CD4-positive, alpha-beta T cell treated with Interleukin-15 for 1 hour (primary cell): Measurements from ENCODE around the gene SAE1.

Source experiments
- DNase-seq: peaks from one replicate; pipeline ENCODE4 v3.0.0-alpha.2; 2020

SAE1 gene

DNA sequence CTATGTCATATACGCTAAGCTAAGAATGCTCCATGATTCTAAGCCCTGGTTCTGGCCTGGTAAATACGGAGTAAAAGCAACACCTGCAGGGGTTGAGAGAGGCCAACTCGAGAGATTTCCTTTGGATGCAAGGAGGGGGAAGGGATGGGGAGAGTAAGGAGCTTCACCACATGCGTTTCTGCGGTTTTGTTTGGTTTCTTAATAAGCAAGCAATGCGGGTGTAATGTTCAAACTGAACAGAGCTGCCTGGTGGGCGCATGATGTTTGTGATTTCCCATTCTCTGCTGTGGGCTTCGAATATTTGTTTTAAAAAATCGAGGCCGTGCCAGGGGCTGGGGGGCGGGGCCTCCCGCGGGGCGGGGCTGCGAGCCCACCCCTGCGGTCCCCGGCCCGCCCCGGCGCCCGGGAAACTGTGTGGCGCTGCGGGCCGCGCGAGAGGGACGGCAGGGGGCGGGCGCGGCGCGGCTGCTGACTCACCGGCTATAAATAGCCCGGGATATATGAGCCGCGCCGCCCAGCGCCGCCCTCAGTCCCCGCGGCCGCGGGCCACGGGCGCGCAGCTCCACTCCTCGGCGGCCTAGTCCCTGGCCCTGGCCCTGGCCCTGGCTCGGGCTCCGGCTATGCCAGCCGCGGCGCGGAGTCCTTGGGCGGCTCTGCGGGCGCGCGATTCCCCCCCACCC is 95.3 kb downstream of the SAE1 start:
- DNase-seq = peak; percentile 90

DNA sequence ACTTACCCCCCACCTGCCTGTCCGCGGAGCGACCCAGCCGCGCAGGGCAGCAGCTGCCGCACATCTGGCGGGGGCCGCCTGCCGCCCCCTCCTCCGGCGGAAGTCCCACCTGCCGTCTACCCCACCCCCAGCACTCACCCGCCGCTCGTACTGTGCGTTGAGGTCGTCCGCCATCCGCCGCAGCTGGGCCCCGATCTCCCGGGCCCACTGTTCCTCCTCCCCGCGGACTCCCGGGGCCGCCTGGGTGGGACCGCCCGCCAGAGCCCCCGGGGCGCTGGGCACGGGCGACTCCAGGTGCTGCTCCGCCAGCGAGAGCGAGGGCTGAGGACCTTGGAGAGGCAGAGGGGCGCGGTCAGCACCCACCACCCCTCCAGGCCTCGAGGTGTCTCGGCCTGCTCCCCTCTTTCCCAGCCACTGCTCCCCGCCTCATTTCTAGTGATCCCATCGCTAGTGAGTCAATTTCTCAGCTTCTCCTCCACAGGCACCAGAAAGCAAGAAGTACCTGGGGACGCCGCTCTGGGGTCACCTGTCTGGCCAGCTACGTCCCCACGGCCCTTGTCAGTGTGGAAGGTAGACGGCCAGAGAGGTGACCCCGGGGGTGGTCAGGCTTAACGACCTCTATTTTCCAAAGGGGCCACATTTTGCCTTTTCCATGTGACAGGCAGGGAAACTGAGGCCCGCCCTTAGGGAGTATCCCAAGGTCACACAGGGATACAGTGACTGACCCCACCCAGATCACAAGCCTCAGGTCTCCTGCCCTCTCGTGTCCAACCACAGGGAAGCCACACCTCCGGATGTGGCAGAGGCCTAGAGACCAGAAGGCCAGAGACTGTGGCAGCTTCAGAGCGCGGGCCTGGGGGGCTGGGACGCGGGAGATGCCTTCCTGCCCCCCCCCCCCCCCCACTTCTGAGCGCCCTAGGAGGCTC is 96.1 kb downstream of the SAE1 start:
- DNase-seq = peak; percentile 84

DNA sequence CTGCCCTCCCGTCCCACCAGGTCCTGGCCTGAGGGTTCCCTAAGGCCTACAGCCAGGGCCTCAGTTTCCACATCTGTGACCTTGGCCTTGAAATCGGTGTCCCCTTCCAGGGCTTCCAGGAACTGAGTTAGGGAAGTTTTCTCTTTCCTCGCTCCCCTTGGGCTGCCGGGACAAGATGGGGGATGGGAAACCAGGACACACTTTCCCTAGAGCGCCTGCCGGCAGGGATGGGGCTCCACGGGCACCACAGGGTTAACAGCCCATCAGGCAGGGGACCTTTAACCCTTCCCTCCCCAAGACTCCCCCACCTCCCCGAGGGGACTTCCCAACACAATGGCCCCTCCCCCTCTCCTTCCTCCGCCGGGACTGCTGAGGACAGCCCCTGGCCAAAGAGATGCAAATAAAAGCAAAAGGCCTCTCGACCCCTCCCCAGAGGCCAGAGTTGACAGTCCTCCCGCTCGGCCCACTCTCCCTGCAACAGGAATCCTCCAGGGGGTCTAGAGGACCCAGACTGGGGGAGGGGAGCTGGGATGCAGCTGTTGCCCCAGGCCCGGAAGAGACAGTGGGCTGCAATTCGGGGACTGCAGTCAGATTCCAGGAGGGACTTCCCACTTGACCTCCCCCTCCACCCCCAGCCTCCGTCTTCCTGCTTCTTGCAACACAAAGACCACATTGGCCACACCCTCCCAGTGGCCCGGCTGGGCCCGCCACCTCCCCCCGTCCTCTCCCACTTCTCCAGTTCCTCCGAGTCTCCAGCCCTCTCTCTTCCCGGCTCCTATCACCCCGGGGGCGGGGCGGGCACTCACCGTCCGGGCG is 96.9 kb downstream of the SAE1 start:
- DNase-seq = peak; percentile 74

DNA sequence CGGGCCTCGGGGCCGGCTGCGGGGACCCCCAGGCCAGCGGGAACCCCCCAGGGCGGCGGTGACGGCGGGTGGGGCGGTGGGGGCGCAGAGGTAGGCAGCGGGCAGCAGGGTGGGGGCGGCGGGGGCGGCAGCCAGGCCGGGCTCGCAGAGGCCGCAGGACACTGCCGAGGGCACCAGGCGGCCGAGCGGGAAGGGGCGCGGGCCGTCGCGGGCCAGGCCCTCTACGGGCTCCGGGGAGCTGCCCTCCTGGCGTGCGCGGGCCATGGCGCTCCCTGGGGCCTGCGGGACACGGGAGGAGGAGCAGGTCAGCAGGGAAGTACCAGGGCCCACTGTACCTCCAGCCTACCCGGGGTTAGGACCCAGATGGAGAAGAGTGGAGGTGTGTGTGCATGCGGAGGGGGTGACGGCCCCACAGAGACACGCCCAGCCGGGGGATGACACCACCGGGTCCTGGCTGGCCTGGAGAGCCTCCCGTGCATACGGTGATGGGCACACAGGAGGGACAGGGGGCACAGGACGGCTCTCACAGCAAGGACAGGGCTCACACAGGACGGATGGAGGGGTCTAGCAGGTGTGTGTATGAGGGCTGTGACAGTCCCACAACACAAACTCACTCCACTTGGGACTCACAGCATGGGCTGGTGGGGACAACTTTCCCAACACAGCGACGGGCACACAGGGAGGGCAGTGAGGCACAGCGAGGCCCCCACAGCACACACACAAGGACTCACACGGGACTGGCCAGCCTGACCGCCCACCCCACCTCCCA is 97.7 kb downstream of the SAE1 start:
- DNase-seq = peak; percentile 56

DNA sequence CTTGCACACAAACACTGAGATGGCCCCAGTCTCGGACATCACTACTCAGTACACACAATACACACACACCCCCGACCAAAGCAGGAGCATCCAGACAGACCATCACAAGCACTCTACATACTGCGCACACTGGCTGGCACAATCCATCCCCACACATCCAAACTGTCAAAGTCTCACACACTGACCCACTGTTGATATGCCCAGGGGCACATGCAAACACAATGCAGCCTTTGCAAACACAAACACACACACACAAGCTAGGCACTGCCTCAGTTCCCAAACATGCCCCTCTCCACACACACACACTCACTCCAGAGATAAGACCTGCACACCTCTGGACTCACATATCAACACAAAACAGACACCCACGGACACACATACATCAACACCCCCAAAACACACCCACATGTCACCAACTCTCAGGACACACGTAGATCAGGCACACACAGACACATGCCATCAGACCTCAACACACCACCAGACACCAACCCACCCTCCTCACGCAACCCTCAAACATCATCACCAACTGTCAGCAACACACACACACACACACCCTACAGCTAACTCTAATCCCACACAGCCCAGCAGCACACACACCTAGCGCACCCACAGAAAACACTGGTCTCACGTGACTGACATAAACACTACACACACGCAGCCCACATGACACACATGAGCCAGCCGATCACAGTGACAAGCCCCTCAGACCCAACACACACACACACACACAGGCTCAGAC is 98.5 kb downstream of the SAE1 start:
- peak; percentile 66 for DNase-seq

DNA sequence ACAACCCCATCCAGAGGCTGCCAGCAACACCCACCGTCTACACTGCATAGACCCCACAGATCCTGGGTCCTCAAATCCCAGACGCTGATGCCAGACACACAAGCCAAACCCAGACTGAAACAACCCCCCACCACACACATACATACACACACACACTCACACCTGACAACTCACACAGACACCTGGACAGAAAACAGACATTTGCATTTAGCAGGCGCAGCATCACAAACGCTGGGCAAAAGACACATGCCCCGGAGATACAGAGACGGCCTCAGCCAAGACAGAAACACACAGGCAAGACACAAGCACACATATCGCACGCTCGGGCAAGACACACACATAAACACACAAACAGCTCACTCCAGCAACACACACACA is 99.0 kb downstream of the SAE1 start:
- DNase-seq = no peak

DNA sequence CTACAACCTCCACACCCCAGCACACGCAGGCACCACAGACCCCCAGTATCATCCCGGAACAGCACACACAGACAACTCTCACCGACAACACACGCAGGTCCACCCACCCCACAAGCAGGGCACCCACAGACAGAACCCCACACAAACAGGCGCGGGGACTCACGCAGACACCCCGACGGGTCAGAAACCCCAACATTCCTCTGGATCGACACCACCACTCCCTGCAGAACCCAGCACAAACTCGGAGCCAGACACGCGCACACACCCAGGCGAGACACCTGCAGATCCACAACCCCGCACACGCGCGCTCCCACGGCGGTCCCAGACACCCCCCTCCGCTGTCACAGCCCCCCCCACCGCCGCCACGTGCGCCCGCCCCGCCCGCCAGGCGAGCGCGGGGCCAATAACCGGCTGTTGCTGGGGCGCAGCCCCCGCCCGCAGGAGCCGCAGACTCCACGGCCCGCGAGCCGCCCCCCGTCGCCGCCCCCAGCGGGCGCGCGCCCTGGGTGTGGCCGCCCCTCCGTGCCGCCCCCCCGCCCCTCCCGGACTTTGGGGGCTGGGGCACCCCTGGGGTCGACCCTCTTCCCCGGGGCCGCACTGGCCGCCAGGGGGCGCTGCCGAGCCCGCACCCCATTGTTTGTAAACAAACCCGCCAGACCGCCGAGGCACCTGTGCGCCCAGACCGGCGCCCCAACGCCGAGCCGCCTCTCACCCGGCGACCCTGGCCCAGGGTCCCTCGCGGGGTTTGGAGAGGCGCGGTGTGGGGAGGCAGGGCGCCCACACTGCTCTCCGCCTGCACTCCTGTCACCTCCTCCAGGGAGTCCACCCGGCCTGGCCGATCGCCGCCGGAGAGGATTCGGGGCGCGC is 99.7 kb downstream of the SAE1 start:
- DNase-seq = peak; percentile 82

DNA sequence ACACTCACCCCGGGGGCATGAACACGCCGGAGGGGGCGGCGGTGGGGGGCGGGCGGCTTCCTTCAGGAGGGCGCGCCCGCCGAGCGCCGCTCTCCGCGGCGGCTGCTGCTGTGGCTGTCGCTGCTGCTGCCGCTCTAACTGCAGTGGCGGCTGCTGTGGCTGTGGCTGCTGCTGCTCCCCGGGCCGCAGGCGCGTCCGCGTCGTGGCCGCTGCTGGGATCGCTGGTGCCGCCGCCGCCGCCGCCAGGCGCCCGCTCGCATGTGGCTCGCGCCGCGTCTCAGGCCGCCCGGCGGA is 100.2 kb downstream of the SAE1 start, which contains the start of gene BBC3:
TSS of gene BBC3 (minus strand) at position 279 of the 294 bp plus-strand sequence. CDS start 2,768 bp downstream, outside the sequence.
- no peak for DNase-seq

DNA sequence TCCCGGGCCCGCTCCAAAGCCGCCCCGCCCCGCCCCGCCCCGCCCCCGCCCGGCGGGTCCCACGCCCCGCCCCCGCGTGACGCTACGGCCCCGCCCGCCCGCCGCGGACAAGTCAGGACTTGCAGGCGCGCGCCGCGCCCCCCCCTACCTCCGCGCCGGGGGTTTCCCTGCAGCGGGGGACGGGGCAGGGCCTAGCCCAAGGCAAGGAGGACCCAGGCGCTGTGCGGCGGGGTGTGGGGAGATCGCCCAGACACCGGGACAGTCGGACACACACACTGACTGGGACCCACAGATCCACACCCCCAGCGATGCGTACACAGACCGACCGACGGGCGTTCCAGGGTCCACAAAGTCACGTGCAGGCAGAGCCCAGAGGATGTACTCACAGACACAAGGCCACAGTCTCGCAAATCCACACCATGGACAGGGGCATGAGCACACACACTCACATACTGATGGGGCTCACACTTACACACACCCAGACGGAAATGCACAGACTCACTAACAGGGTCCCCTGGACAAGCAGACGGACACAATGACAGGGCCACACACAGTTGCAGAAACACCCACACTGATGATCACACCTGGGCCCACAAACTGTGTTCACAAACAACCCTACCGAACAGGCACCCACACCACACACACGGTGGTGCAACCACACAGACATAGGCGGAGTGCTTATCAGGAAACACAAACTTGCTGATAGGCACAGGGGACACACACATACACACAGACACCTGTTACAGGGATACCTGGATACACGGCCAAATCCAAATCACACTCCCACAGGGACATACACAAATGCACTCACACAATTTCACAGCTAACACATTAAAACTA is 100.8 kb downstream of the SAE1 start:
- peak; percentile 95 for DNase-seq

DNA sequence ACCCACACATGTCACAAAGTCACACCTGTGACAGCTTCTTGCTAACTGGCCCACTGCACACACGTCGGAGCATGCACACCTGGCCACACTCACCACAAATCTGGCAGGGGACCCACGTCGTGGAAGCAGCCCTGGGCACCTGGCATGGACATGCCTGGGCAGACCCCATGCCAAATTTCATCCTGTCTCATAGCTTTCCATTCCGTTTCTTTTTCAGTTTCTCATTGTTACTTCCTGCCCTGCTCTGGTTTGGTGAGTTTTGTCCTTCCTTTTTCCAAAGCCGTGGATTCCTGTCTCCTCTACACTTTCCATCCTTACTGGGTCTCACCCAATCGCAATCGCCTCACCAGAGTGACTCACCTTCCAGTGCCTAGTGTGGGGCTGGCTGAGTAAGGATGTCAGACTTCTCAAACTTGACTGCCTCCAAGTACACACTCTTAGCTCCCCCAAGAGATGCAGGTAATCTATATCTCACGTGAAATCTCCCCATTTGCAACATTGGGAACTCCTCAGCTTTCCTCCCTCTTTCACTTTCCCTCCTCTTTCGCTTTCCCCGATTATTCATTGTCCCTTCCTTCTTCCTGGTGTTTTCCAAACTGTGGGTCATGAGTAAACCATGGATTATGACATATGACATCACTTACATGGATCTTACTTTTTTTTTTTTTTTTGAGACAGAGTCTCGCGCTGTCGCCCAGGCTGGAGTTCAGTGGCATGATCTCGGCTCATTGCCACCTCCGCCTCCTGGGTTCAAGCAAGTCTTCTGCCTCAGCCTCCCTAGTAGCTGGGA is 102.0 kb downstream of the SAE1 start:
- DNase-seq = no peak

DNA sequence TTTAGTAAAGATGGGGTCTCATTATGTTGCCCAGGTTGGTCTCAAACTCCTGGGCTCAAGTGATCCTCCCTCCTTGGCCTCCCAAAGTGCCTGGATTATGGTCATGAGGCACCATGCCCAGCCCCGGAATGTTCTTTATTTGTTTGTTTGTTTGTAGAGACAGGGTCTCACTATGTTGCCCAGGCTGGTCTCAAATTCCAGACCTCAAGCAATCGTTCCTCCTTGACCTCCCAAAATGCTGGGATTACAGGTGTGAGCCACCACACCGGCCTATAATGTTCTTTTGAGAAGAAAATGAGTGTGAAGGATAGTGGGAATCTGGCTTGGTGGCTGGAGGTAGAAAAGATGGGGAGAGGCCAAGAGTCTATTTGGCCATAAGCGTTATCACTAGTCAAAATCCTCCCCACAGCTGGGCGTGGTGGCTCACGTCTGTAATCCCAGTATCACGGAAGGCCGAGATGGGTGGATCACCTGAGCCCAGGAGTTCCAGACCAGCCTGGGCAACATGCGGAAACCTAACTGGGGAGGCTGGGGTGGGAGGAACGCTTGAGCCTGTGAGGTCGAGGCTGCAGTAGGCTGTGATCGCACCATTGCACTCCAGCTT is 105.5 kb downstream of the SAE1 start:
- no peak for DNase-seq

DNA sequence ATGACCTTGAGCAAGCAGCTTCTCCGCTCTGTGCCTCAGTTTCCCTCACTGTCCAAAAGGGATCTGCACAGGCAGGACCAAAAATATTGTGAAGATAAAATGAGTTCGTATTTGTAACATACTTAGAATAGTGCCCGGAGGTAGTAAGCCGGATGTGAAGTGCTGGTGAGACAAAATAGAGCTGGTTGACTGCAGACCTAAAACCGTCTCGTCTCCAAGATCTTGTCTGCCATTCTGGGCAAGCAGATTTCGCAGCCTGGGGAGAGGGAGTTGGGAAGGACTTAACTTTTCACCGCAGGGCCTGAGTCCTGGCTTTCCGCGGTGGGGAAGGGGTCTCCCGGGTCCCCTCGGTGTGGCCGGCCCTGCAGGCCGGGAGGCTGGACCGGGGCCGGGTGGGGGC is 108.5 kb downstream of the SAE1 start:
- no peak for DNase-seq

DNA sequence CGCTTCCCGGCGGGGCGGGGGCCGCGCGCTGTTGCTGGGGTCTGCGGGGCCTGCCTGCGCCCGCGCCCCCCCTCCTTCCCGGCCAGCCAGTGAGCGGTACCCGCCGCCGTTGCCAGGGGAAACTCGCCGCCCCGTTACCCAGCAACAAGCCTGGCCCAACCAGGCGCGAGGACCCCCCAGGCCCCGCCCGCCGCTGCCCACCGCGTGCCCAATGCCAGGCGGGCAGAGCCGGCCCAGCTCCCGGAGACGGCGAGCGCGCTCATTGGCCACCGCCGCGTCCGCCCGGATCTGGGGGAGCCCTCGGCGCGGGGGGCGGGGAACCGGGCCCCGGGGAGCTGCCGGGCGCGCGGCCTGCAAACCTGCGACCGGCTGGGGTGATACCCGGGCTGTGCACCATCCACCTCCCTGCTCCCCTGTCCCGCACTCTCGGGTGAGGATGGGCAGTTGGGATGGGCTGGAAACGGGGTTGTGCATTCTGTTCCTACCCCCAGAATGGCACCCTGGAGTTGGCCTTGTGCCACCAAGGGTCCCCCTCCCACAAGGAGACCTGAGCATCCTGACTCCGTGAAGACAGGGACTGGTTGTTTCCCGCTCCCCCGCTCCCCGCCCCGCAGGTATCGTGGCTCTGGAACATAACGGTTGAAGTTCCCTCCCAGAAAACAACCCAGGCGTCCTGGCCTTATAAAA is 109.1 kb downstream of the SAE1 start:
- DNase-seq = peak; percentile 80

DNA sequence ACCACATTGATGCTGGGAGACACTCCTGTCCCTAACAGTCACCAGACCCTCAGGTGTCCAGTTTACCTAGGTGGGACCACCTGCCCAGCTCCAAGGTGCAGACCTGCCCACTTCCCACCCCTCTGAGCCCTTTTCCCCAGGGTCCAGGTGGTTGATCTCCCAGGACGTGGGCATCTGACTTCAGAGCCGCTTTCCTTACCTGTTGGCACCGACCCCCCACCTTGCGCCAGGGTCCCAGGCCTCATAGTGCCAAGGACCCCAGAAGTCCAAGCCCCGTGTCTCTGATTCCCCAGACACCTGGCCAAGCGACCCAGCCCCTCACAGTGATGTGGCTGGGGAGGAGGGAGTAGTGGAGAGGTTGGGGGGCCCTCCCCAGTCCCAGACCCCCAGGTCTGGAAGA is 109.9 kb downstream of the SAE1 start:
- DNase-seq = no peak

DNA sequence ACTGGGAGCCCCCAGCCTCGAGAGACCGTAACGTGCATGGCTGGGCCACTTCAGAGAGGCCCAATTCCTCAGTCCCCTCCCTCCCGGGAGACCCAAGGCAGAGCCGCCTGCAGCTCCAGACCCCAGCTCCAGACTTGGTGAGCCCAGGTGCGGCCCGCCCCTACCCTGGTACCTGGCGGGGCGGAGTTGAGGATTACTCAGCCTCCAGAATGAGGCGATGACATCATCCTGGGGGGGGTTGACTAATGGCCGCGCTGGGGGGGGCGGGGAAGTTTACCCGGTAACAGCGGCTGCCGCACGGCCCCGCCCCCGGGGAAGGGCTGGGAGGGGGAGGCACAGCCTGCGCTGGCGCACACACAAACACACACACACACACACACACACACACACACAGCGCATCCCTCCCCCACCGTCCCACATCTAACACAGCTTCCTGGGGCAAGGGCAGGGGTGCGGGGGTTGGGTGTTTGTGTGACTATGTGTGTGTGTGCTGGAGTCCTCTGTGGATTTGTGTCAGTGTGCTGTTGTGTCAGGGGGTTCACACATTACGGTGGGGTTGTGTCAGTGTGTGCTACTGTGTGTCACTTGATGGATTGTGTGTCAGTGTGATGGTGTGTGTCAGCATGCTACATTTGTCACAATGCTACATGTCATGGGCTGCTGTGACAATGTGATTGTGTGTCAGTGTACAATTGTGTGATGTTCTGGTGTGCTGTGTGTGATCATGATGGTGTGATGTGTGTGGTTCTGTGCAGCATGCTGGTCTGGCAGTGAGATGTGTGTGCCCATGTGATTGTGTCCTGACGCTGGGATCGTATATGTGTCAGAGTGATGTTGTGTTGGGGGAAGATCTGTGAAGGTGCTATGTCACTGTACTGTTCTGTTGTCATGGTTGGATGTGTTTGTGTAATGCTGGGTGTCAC is 110.6 kb downstream of the SAE1 start:
- peak; percentile 92 for DNase-seq

DNA sequence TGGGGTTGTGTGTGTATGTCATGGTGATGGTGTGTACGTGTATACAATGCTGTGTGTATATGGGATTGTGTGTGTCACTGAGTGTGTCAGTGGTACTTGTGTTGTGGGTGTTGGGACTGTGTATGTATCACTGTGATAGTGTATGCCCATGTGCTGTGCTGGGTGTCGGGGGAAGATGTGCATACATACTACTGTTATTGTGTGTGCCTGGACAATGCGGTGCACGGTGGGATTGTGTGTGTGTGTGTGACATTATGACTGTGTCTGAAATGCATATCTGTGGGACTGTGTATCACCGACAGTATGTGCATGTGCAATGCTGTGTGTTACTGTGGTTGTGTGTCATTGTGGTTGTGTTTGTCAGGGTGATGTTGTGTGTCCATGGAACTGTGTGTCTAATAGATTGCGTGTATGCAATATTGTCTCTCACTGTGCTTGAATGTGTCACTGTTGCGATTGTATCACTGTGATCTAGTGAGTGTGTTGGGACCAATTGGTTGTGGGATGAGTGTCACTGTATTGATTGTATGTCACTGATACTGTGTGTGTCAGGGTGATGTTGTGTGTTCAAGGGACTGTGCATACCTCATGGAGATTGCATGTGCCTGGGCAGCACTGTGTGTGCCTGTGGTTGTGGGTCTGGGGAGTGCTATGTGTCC is 111.4 kb downstream of the SAE1 start:
- no peak for DNase-seq
